OCI-M2 (cell line): ENCODE results near the gene BCL6B.
A peak's percentile ranks its signal among the peaks of the same experiment; 100 is the strongest.
"Not testable (repeated sequence)": the region's sequence is repeated elsewhere in the genome, so short reads cannot be mapped to it uniquely, and the experiment has no call there.

Source experiments
- DNase-seq: peaks from one replicate; lab custom pipeline; 2025; ENCODE audit not compliant: unreplicated experiment; lab: John Stamatoyannopoulos, UW

Gene BCL6B

GRCh38 chr17:7022781-7023571 is at the start of gene BCL6B:
TSS of gene BCL6B (plus strand) at chr17:7023050. CDS start at chr17:7023672, 622 bp downstream.
- no peak for DNase-seq

GRCh38 chr17:6979440-6979839 is 43.4 kb upstream of the BCL6B start:
- DNase-seq = not testable (repeated sequence)

- no peak for DNase-seq
These were observed 41.4 kb upstream of the BCL6B start for GRCh38 chr17:6981426-6981825.

- no peak for DNase-seq
These were observed 37.6 kb upstream of the BCL6B start for GRCh38 chr17:6985266-6985665.

GRCh38 chr17:6986676-6987075 is 36.2 kb upstream of the BCL6B start:
- no peak for DNase-seq

GRCh38 chr17:6989779-6990178 is 33.1 kb upstream of the BCL6B start:
- DNase-seq = no peak

- not testable (repeated sequence) for DNase-seq
These were observed 29.2 kb upstream of the BCL6B start for GRCh38 chr17:6993613-6994056.

- peak; percentile 75 for DNase-seq
These were observed 28.7 kb upstream of the BCL6B start for GRCh38 chr17:6994118-6994598.

GRCh38 chr17:6994666-6995256 is 28.1 kb upstream of the BCL6B start:
- DNase-seq = no peak

- DNase-seq = no peak
These were observed 27.2 kb upstream of the BCL6B start, which contains the start of gene ALOX12 for GRCh38 chr17:6995500-6996255. TSS of gene ALOX12 (plus strand) at chr17:6996049. CDS start at chr17:6996118, 69 bp downstream.

GRCh38 chr17:6996256-6997011 is 26.4 kb upstream of the BCL6B start:
- no peak for DNase-seq

GRCh38 chr17:6997171-6997570 is 25.7 kb upstream of the BCL6B start:
- no peak for DNase-seq

GRCh38 chr17:6998855-6999508 is 23.9 kb upstream of the BCL6B start:
- DNase-seq = no peak

GRCh38 chr17:7001318-7001961 is 21.4 kb upstream of the BCL6B start:
- no peak for DNase-seq

- no peak for DNase-seq
These were observed 20.4 kb upstream of the BCL6B start for GRCh38 chr17:7002288-7003047.

GRCh38 chr17:7003745-7004144 is 19.1 kb upstream of the BCL6B start:
- DNase-seq = no peak

GRCh38 chr17:7004398-7005253 is 18.2 kb upstream of the BCL6B start:
- DNase-seq = no peak

GRCh38 chr17:7005716-7006115 is 17.1 kb upstream of the BCL6B start:
- DNase-seq = no peak
